SK-N-MC (cell line): ENCODE measurements around the gene OTUB2.

Source experiments
- EZH2 ChIP-seq: fragments of 200-600 bp; sonication (generic); IDR thresholded peaks from one replicate; pipeline ENCODE4 v1.6.1; 2017; ENCODE audit warnings: antibody characterized with exemption
- POLR2AphosphoS5 ChIP-seq: IDR thresholded peaks from 2 replicates; pipeline ENCODE4 v1.6.1; 2012; ENCODE audit warnings: mild to moderate bottlenecking, low read depth, low read length, borderline replicate concordance

GRCh38 chr14:93998871-93999403 lies 27.2 kb upstream of the OTUB2 start:
- TF ChIP-seq EZH2 = no peak
- TF ChIP-seq POLR2AphosphoS5 = no peak
